Sigmoid colon (tissue), 4 donors: ENCODE data around the gene WIPF2.

ENCODE experiments used
- POLR2A ChIP-seq, 2 donors: fragments of 450-650 bp; IDR thresholded peaks; one replicate each; pipeline ENCODE4 v1.6.1; 2016; ENCODE audit warnings: antibody characterized with exemption in 2 of 2, mild to moderate bottlenecking in 2 of 2, moderate library complexity in 2 of 2
- POLR2AphosphoS5 ChIP-seq, 4 donors: sonication (generic); formaldehyde crosslinking; IDR thresholded peaks; one replicate each; pipeline ENCODE4 v1.6.1; 2017; ENCODE audit warnings: antibody characterized with exemption in 4 of 4
- TF ChIP-seq, protein P1 (sequence below), 4 experiments: fragments of 450-650 bp in 3 of 4; fragments of 200-600 bp in 1 of 4; IDR thresholded peaks; one replicate each; pipeline ENCODE4 v1.5.1; 2016 to 2019; ENCODE audit warnings: antibody characterized with exemption in 4 of 4, mild to moderate bottlenecking in 3 of 4, moderate library complexity in 2 of 4

- TF ChIP-seq, protein P1, sequence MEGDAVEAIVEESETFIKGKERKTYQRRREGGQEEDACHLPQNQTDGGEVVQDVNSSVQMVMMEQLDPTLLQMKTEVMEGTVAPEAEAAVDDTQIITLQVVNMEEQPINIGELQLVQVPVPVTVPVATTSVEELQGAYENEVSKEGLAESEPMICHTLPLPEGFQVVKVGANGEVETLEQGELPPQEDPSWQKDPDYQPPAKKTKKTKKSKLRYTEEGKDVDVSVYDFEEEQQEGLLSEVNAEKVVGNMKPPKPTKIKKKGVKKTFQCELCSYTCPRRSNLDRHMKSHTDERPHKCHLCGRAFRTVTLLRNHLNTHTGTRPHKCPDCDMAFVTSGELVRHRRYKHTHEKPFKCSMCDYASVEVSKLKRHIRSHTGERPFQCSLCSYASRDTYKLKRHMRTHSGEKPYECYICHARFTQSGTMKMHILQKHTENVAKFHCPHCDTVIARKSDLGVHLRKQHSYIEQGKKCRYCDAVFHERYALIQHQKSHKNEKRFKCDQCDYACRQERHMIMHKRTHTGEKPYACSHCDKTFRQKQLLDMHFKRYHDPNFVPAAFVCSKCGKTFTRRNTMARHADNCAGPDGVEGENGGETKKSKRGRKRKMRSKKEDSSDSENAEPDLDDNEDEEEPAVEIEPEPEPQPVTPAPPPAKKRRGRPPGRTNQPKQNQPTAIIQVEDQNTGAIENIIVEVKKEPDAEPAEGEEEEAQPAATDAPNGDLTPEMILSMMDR (IDR thresholded peaks at IDR 0.05): no peak
- no peak for TF ChIP-seq POLR2AphosphoS5 (IDR thresholded peaks at IDR 0.05)
- peak in 1 of 2 donors; percentile 5 for TF ChIP-seq POLR2A (IDR thresholded peaks at IDR 0.05)
Observed at GRCh38 chr17:40176754-40177110, 42.4 kb upstream of the WIPF2 start.
